Measurements from ENCODE around the gene SLAMF9.

GRCh38 chr1:159930216-159930615 lies 23.8 kb downstream of the SLAMF9 start:
- TF ChIP-seq CTCF (conservative IDR thresholded peaks at IDR 0.05; ENCODE audit: low read length) (no peak), EZH2phosphoT487 (IDR thresholded peaks at IDR 0.05; ENCODE audit: borderline replicate concordance) (no peak)
